ENCODE data around the gene ROBO2.

Gene ROBO2

GRCh38 chr3:77535116-77535515 lies 495.2 kb downstream of the ROBO2 start:
- Mint-ChIP-seq H3K4me3 (no peak overlapping the region), H3K27ac (no peak overlapping the region), H3K9me3 (peaks cover 29% of the 10 kb centered on the region), H3K36me3 (ENCODE audit: low read depth) (no peaks in the 10 kb centered on the region), H3K4me1 (ENCODE audit: low read depth) (no peaks in the 10 kb centered on the region), H3K27me3 (ENCODE audit: low read depth) (no peaks in the 10 kb centered on the region)

- Mint-ChIP-seq H3K36me3 (ENCODE audit: low read depth) (no peaks in the 10 kb centered on the region), H3K27me3 (ENCODE audit: low read depth) (no peaks in the 10 kb centered on the region), H3K9me3 (peaks cover 33% of the 10 kb centered on the region), H3K4me1 (ENCODE audit: low read depth) (no peaks in the 10 kb centered on the region), H3K4me3 (no peak overlapping the region), H3K27ac (no peak overlapping the region)
Observed at GRCh38 chr3:77536038-77536775, 496.3 kb downstream of the ROBO2 start.

GRCh38 chr3:77539014-77539413 lies 499.1 kb downstream of the ROBO2 start:
- Mint-ChIP-seq H3K27me3 (ENCODE audit: low read depth) (no peaks in the 10 kb centered on the region), H3K4me1 (ENCODE audit: low read depth) (no peaks in the 10 kb centered on the region), H3K27ac (no peak overlapping the region), H3K36me3 (ENCODE audit: low read depth) (no peaks in the 10 kb centered on the region), H3K9me3 (peaks cover 28% of the 10 kb centered on the region), H3K4me3 (no peak overlapping the region)

GRCh38 chr3:77539677-77540076 lies 499.8 kb downstream of the ROBO2 start:
- H3K4me3 Mint-ChIP-seq: no peak overlapping the region
- H3K9me3 Mint-ChIP-seq: peaks cover 28% of the 10 kb centered on the region
- H3K4me1 Mint-ChIP-seq (ENCODE audit: low read depth): no peaks in the 10 kb centered on the region
- no peaks in the 10 kb centered on the region for H3K36me3 Mint-ChIP-seq (ENCODE audit: low read depth)
- no peak overlapping the region for H3K27ac Mint-ChIP-seq
- no peaks in the 10 kb centered on the region for H3K27me3 Mint-ChIP-seq (ENCODE audit: low read depth)

- no peaks in the 10 kb centered on the region for H3K27me3 Mint-ChIP-seq (ENCODE audit: low read depth)
- no peak overlapping the region for H3K27ac Mint-ChIP-seq
- H3K4me1 Mint-ChIP-seq (ENCODE audit: low read depth): no peaks in the 10 kb centered on the region
- no peaks in the 10 kb centered on the region for H3K36me3 Mint-ChIP-seq (ENCODE audit: low read depth)
- no peak overlapping the region for H3K4me3 Mint-ChIP-seq
- peaks cover 34% of the 10 kb centered on the region for H3K9me3 Mint-ChIP-seq
Observed at GRCh38 chr3:77541203-77541922, 501.5 kb downstream of the ROBO2 start.

- Mint-ChIP-seq H3K9me3 (peaks cover 31% of the 10 kb centered on the region), H3K36me3 (ENCODE audit: low read depth) (no peaks in the 10 kb centered on the region), H3K27me3 (ENCODE audit: low read depth) (no peaks in the 10 kb centered on the region), H3K4me3 (no peak overlapping the region), H3K27ac (no peak overlapping the region), H3K4me1 (ENCODE audit: low read depth) (no peaks in the 10 kb centered on the region)
Observed at GRCh38 chr3:77546246-77546645, 506.3 kb downstream of the ROBO2 start.

GRCh38 chr3:77549034-77549433 lies 509.1 kb downstream of the ROBO2 start:
- Mint-ChIP-seq H3K27me3 (ENCODE audit: low read depth) (no peaks in the 10 kb centered on the region), H3K9me3 (peaks cover 26% of the 10 kb centered on the region), H3K27ac (no peak overlapping the region), H3K36me3 (ENCODE audit: low read depth) (no peaks in the 10 kb centered on the region), H3K4me1 (ENCODE audit: low read depth) (no peaks in the 10 kb centered on the region), H3K4me3 (no peak overlapping the region)

- H3K9me3 Mint-ChIP-seq: peaks cover 33% of the 10 kb centered on the region
- no peak overlapping the region for H3K27ac Mint-ChIP-seq
Observed at GRCh38 chr3:77553240-77553639, 513.3 kb downstream of the ROBO2 start.

GRCh38 chr3:77562089-77562488 lies 522.2 kb downstream of the ROBO2 start:
- Mint-ChIP-seq H3K4me1 (ENCODE audit: low read depth) (no peaks in the 10 kb centered on the region), H3K27ac (no peak overlapping the region), H3K36me3 (ENCODE audit: low read depth) (no peaks in the 10 kb centered on the region), H3K9me3 (peaks cover 21% of the 10 kb centered on the region), H3K27me3 (ENCODE audit: low read depth) (no peaks in the 10 kb centered on the region), H3K4me3 (no peak overlapping the region)

More at GRCh38 chr3:77553240-77553639, 513.3 kb downstream of the ROBO2 start:
- H3K27me3 Mint-ChIP-seq (ENCODE audit: low read depth): no peaks in the 10 kb centered on the region
- H3K4me1 Mint-ChIP-seq (ENCODE audit: low read depth): no peaks in the 10 kb centered on the region
- no peak overlapping the region for H3K4me3 Mint-ChIP-seq
- no peaks in the 10 kb centered on the region for H3K36me3 Mint-ChIP-seq (ENCODE audit: low read depth)

- no peaks in the 10 kb centered on the region for H3K4me1 Mint-ChIP-seq (ENCODE audit: low read depth)
- peaks cover 25% of the 10 kb centered on the region for H3K9me3 Mint-ChIP-seq
- H3K36me3 Mint-ChIP-seq (ENCODE audit: low read depth): no peaks in the 10 kb centered on the region
Observed at GRCh38 chr3:77563012-77563411, 523.1 kb downstream of the ROBO2 start.

GRCh38 chr3:77566055-77566454 lies 526.2 kb downstream of the ROBO2 start:
- H3K4me1 Mint-ChIP-seq (ENCODE audit: low read depth): no peaks in the 10 kb centered on the region
- H3K9me3 Mint-ChIP-seq: peaks cover 29% of the 10 kb centered on the region
- no peak overlapping the region for H3K27ac Mint-ChIP-seq
- no peaks in the 10 kb centered on the region for H3K27me3 Mint-ChIP-seq (ENCODE audit: low read depth)
- no peak overlapping the region for H3K4me3 Mint-ChIP-seq
- H3K36me3 Mint-ChIP-seq (ENCODE audit: low read depth): no peaks in the 10 kb centered on the region

More at GRCh38 chr3:77563012-77563411, 523.1 kb downstream of the ROBO2 start:
- H3K27me3 Mint-ChIP-seq (ENCODE audit: low read depth): no peaks in the 10 kb centered on the region
- H3K27ac Mint-ChIP-seq: no peak overlapping the region
- no peak overlapping the region for H3K4me3 Mint-ChIP-seq

GRCh38 chr3:77571971-77572715 lies 532.2 kb downstream of the ROBO2 start:
- Mint-ChIP-seq H3K9me3 (peaks cover 19% of the 10 kb centered on the region), H3K27ac (no peak overlapping the region), H3K36me3 (ENCODE audit: low read depth) (no peaks in the 10 kb centered on the region), H3K4me1 (ENCODE audit: low read depth) (no peaks in the 10 kb centered on the region), H3K27me3 (ENCODE audit: low read depth) (no peaks in the 10 kb centered on the region), H3K4me3 (no peak overlapping the region)

GRCh38 chr3:77577264-77577663 lies 537.4 kb downstream of the ROBO2 start:
- no peak overlapping the region for H3K4me3 Mint-ChIP-seq
- H3K36me3 Mint-ChIP-seq (ENCODE audit: low read depth): no peaks in the 10 kb centered on the region
- H3K27ac Mint-ChIP-seq: no peak overlapping the region
- H3K9me3 Mint-ChIP-seq: peaks cover 4% of the 10 kb centered on the region
- H3K4me1 Mint-ChIP-seq (ENCODE audit: low read depth): no peaks in the 10 kb centered on the region
- no peaks in the 10 kb centered on the region for H3K27me3 Mint-ChIP-seq (ENCODE audit: low read depth)

GRCh38 chr3:77586216-77586615 lies 546.3 kb downstream of the ROBO2 start:
- no peak overlapping the region for H3K27ac Mint-ChIP-seq
- H3K4me3 Mint-ChIP-seq: no peak overlapping the region
- no peaks in the 10 kb centered on the region for H3K4me1 Mint-ChIP-seq (ENCODE audit: low read depth)
- peaks cover 9% of the 10 kb centered on the region for H3K9me3 Mint-ChIP-seq
- H3K27me3 Mint-ChIP-seq (ENCODE audit: low read depth): no peaks in the 10 kb centered on the region
- H3K36me3 Mint-ChIP-seq (ENCODE audit: low read depth): no peaks in the 10 kb centered on the region

GRCh38 chr3:77588863-77589262 lies 549.0 kb downstream of the ROBO2 start:
- H3K4me3 Mint-ChIP-seq: no peak overlapping the region

More at GRCh38 chr3:77588863-77589262, 549.0 kb downstream of the ROBO2 start:
- Mint-ChIP-seq H3K36me3 (ENCODE audit: low read depth) (no peaks in the 10 kb centered on the region), H3K9me3 (peaks cover 9% of the 10 kb centered on the region), H3K27ac (no peak overlapping the region), H3K4me1 (ENCODE audit: low read depth) (no peaks in the 10 kb centered on the region), H3K27me3 (ENCODE audit: low read depth) (no peaks in the 10 kb centered on the region)

All from T-helper 1 cell treated with Interleukin-12 subunit alpha and Interleukin-12 subunit beta and Interleukin-4 antibody, amounts not matched to agents 30 μg/mL and 1 μg/mL, for 36 hours (primary cell).